WERI-Rb-1 (cell line): ENCODE results near the gene MT4.

Experiments used
- DNase-seq: peaks from one replicate; pipeline ENCODE4 v3.0.0-alpha.2; 2020
- H3K27ac ChIP-seq: fragments of 250-450 bp; sonication (Bioruptor Pico); 2 replicates; pipeline ENCODE4 v1.5.1; 2020; ENCODE audit warnings: mild to moderate bottlenecking, moderate library complexity
- H3K27me3 ChIP-seq: fragments of 250-450 bp; sonication (Bioruptor Pico); 2 replicates; pipeline ENCODE4 v1.5.1; 2021; ENCODE audit warnings: mild to moderate bottlenecking, low read depth, moderate library complexity; ENCODE audit not compliant: insufficient read depth, severe bottlenecking
- H3K36me3 ChIP-seq: fragments of 250-450 bp; sonication (Bioruptor Pico); 2 replicates; pipeline ENCODE4 v1.5.1; 2020; ENCODE audit warnings: mild to moderate bottlenecking, moderate library complexity
- H3K4me3 ChIP-seq: 2 replicates; pipeline ENCODE4 v1.5.1; 2011; ENCODE audit warnings: low read depth, mild to moderate bottlenecking, control low read depth, low read length
- H3K9me3 ChIP-seq: fragments of 250-450 bp; sonication (Bioruptor Pico); 2 replicates; pipeline ENCODE4 v1.5.1; 2021; ENCODE audit warnings: mild to moderate bottlenecking, moderate library complexity; ENCODE audit not compliant: severe bottlenecking
- TF ChIP-seq, protein P1 (sequence below): IDR thresholded peaks from 2 replicates; pipeline ENCODE4 v1.5.1; 2011; ENCODE audit warnings: low read depth, mild to moderate bottlenecking, control low read depth, inconsistent platforms, low read length

MT4 gene

DNA sequence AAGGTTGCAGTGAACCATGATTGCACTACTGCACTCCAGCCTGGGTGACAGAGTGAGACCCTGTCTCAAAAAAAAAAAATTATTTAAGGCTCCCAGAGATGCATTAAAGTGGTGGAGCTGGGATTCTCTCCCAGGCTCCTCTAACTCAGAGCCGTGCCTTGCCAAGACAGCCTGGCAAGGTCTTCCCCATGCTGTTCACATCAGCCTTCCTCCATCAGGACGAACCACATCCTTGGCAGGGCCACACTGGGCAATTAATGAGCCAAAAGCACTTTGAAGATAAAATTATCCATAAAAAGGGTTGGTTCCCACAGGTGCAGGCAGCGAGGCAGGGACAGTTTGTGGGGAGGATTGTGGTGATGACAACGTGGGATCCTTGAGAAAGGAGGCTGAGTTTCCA is 25.2 kb upstream of the MT4 start:
- no peak for DNase-seq
- Histone ChIP-seq H3K9me3 (no peaks in the 10 kb centered on the region), H3K27ac (no peak overlapping the region), H3K36me3 (no peaks in the 10 kb centered on the region), H3K4me3 (no peak overlapping the region), H3K27me3 (no peaks in the 10 kb centered on the region)
- TF ChIP-seq, protein P1, sequence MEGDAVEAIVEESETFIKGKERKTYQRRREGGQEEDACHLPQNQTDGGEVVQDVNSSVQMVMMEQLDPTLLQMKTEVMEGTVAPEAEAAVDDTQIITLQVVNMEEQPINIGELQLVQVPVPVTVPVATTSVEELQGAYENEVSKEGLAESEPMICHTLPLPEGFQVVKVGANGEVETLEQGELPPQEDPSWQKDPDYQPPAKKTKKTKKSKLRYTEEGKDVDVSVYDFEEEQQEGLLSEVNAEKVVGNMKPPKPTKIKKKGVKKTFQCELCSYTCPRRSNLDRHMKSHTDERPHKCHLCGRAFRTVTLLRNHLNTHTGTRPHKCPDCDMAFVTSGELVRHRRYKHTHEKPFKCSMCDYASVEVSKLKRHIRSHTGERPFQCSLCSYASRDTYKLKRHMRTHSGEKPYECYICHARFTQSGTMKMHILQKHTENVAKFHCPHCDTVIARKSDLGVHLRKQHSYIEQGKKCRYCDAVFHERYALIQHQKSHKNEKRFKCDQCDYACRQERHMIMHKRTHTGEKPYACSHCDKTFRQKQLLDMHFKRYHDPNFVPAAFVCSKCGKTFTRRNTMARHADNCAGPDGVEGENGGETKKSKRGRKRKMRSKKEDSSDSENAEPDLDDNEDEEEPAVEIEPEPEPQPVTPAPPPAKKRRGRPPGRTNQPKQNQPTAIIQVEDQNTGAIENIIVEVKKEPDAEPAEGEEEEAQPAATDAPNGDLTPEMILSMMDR, result no peak

DNA sequence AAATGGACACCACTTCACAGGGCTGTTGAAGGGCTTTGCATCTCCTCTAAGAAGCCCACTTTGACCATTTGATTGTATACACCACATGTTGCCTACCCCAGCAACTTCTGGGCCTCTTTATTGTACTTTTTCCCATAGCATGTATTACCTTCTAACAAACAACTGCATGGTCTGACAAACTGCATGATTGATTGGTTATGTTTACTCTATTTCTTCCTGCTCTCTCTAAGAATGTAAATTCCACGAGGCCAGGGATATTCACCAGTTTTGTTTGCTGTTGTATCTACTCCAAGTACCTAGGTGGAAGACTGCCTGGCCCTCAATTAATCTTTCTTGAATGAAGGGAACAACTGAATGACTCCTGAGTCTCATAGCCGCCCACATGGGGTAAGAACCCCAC is 22.8 kb upstream of the MT4 start:
- TF ChIP-seq, protein P1, result no peak
- Histone ChIP-seq H3K27me3 (no peaks in the 10 kb centered on the region), H3K27ac (no peak overlapping the region), H3K9me3 (no peaks in the 10 kb centered on the region), H3K36me3 (no peaks in the 10 kb centered on the region), H3K4me3 (no peak overlapping the region)
- no peak for DNase-seq

DNA sequence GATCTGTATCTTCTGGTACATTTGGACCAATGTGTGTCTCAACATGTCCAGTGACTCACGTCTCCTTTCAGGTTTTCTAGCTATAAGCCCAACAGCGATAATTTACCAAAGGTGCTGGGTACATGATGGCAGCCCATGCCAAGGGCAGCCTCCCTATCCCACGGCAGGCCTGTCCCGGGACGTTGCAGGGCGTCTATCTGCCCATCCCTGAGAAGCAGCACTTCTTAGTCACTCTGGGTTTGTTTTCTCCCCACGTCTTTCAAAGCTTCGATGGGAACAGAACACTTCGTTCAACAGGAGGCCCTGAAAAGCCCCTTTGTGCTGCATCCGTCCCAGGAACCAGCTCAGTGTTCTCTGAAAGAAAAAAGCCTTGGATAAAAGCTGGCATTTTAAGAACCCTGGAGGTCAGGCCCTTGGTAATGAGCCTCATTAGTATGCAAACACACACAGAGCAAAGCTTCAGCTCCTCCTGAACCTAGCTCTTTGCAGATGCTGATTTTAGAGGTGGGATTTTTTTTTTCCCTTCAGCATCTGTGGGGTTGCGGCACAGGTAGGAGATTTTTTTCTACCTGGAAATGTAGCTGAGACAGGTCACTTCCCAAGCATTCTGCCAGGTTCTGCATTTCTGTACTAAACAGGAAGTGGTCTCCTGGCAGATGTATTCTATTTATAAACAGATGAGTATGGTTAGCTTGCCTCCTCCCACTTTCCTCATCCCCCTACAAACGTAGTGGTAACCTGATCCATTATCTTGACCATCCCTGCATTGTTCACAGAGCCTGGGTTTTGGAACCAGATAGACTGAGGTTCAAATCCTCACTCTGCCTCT is 17.5 kb upstream of the MT4 start:
- Histone ChIP-seq H3K36me3 (no peaks in the 10 kb centered on the region), H3K9me3 (no peaks in the 10 kb centered on the region), H3K27ac (no peak overlapping the region), H3K27me3 (no peaks in the 10 kb centered on the region), H3K4me3 (no peak overlapping the region)
- TF ChIP-seq, protein P1, result no peak
- DNase-seq, result no peak

DNA sequence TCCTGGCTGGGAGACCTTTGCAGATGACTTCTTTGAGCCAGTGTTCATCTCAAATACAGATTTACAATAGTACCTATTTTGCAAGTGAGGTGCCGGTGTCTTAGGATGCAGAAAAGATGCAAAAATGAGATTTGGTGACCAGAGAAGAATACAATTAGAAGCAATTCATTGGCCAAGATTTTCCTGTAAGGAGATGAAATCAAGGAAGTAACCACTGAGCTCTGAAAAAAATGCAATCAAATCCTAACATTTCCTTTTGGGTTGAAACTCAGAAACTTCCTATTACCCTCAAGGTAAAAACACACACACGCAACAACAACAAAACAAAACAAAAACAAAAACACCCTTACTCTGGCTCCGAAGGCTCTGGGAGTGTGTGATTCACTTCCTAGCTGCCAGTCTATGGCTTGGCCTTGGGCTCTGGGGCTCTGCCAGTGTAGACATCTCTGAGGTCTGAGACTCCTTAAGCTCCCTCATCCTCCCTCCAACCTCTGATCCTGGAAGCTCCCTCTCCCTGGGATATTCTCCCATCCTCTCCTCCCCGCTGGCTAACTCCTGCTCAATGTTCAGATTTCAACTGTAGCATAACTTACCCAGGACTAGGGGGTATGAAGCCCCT is 16.8 kb upstream of the MT4 start:
- no peaks in the 10 kb centered on the region for H3K27me3 ChIP-seq
- TF ChIP-seq, protein P1, result no peak
- no peaks in the 10 kb centered on the region for H3K36me3 ChIP-seq
- H3K4me3 ChIP-seq, result no peak overlapping the region
- H3K9me3 ChIP-seq, result no peaks in the 10 kb centered on the region
- DNase-seq, result no peak
- H3K27ac ChIP-seq, result no peak overlapping the region

DNA sequence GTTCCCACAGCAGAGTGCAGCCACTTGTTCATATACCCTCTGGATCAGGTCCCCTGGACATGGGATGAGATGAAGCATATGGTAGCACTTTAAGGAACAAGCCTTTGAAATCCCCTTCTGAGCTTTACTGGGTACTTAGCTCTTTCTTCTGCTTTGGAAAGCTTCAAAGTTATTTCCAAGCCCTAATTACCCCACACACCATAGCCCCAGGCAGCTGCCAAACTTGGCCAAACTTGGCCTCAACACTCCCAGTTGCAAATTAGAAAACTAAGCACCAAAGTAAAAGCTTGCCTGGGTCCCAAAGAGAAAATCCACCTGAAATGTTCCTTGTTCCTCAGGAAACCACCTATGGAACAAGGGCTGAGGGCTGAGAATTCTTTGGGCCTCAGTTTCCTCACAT is 15.7 kb upstream of the MT4 start:
- TF ChIP-seq, protein P1, result no peak
- Histone ChIP-seq H3K27me3 (no peaks in the 10 kb centered on the region), H3K27ac (no peak overlapping the region), H3K36me3 (no peaks in the 10 kb centered on the region), H3K9me3 (no peaks in the 10 kb centered on the region), H3K4me3 (no peak overlapping the region)
- no peak for DNase-seq
